Measurements from ENCODE around the gene ATG9B. TPM values are rescaled to one million over a fixed set of nuclear protein-coding genes. Genes with fewer than 3 reads are reported as not detected.
A peak's percentile ranks its signal among the peaks of the same experiment; 100 is the strongest.

ATG9B gene
- polyA plus RNA-seq, 3 donors from 2014 or later: 1.9 to 5.7 TPM; not detected in 1

DNA sequence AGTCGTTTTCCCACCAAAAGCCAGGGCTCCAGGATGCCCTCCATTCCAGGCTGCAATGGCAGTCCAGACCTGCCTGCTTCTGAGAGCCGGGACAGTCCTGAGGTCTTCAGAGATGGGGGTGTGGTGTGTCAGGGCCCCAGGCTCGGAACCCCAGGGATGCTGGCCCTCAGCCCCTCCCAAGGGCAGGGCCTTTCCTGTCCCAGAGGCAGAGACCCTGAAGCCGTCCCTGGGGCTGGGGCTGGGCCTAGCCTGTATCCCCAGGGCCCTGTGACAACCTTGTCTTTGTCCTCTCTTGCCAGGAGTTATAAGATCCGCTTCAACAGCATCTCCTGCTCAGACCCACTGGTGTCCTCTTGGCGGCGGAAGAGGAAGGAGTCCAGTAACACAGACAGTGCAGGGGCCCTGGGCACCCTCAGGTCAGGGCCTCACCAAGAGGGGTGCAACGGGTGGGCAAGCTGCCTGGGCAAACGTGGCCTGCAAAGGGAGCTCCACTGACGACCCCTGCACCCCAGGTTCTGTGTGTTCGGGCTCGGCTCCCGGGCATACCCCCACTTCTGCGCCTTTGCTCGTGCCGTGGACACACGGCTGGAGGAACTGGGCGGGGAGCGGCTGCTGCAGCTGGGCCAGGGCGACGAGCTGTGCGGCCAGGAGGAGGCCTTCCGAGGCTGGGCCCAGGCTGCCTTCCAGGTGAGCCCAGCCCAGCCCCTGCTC lies 17.5 kb downstream of the ATG9B start:
- H3K27me3 Mint-ChIP-seq (ENCODE audit: low read depth in 3 of 3): peaks cover 0 to 12% (median 7%) of the 10 kb centered on the region in 3 donors
- peak overlapping the region in 1 of 5 donors; percentile 33 for H3K4me3 Mint-ChIP-seq
- peak overlapping the region in 1 of 6 donors; percentile 91 for H3K27ac Mint-ChIP-seq
- H3K4me1 Mint-ChIP-seq: peaks cover 43 to 55% of the 10 kb centered on the region in 2 donors
- H3K36me3 Mint-ChIP-seq: peaks cover 0 to 3% (median 0%) of the 10 kb centered on the region in 3 donors
- H3K9me3 Mint-ChIP-seq: no peaks in the 10 kb centered on the region
- DNase-seq: no peak

DNA sequence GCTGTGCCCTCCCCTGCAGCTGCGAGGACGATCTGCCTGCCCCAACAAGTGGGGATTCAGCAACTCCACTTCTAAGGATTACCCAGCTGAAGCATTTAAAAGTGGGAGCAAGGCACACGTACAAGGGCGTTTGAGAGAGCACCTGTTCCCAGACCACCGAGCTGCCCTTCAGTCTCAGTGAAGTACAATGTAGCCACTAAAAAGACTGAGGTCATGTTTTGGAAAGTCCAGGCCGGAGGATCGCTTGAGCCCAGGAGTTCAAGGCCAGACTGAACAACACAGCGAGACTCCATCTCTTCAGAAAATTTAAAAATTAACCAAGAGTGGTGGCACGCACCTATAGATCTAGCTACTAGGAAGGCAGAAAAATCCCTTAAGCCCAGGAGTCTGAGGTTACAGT lies 18.7 kb downstream of the ATG9B start:
- H3K36me3 Mint-ChIP-seq: peaks cover 0 to 3% (median 0%) of the 10 kb centered on the region in 3 donors
- H3K4me3 Mint-ChIP-seq: no peak overlapping the region

DNA sequence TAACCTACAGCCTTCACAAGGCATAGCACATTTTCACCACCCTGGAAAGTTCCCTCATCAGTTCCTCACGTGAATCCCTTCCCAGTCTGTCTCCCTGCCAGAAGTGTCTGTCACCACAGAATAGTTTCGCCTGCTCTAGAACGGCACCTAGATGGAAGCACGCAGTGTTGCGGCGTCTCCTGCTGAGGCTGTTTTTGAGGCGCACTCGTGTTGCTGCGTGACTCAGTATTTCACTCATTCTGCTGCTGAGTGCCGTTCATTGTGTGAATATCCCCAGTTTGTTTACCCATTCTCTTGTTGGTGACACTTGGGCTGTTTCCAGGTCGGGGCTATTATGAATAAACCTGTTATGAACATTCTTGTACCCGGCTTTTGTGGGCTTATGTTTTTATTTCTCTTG lies 20.7 kb downstream of the ATG9B start:
- DNase-seq: no peak
- H3K27ac Mint-ChIP-seq: no peak overlapping the region
- no peaks in the 10 kb centered on the region for H3K9me3 Mint-ChIP-seq
- peaks cover 0 to 3% (median 0%) of the 10 kb centered on the region in 3 donors for H3K36me3 Mint-ChIP-seq
- peaks cover 8 to 16% (median 15%) of the 10 kb centered on the region in 3 donors for H3K27me3 Mint-ChIP-seq (ENCODE audit: low read depth in 3 of 3)
- no peak overlapping the region for H3K4me3 Mint-ChIP-seq
- peaks cover 46% of the 10 kb centered on the region in 2 donors for H3K4me1 Mint-ChIP-seq

More for the DNA sequence above, 18.7 kb downstream of the ATG9B start:
- peaks cover 39 to 53% of the 10 kb centered on the region in 2 donors for H3K4me1 Mint-ChIP-seq
- H3K9me3 Mint-ChIP-seq: no peaks in the 10 kb centered on the region
- no peak for DNase-seq
- H3K27ac Mint-ChIP-seq: peak overlapping the region in 1 of 6 donors; percentile 40
- H3K27me3 Mint-ChIP-seq (ENCODE audit: low read depth in 3 of 3): peaks cover 0 to 9% (median 7%) of the 10 kb centered on the region in 3 donors

DNA sequence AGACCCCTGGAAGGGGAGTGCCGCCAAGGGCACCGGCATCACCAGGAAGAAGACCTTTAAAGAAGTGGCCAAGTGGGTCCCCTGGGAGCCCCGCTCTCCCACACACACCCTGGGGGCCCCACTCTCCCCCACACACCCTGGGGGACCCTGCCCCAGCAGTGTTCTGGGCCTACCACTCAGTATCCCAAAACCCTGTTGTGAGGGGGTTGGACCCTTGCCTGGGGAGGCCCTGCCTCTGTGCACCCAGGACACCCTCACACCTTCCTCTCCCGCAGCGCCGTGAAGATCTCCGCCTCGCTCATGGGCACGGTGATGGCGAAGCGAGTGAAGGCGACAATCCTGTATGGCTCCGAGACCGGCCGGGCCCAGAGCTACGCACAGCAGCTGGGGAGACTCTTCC lies 22.7 kb downstream of the ATG9B start:
- Mint-ChIP-seq H3K9me3 (no peaks in the 10 kb centered on the region), H3K27ac (peak overlapping the region in 1 of 6 donors; percentile 36), H3K4me3 (no peak overlapping the region), H3K4me1 (peaks cover 36 to 40% of the 10 kb centered on the region in 2 donors), H3K36me3 (peaks cover 0 to 3% (median 0%) of the 10 kb centered on the region in 3 donors), H3K27me3 (ENCODE audit: low read depth in 3 of 3) (peaks cover 8 to 21% (median 20%) of the 10 kb centered on the region in 3 donors)
- DNase-seq: no peak

DNA sequence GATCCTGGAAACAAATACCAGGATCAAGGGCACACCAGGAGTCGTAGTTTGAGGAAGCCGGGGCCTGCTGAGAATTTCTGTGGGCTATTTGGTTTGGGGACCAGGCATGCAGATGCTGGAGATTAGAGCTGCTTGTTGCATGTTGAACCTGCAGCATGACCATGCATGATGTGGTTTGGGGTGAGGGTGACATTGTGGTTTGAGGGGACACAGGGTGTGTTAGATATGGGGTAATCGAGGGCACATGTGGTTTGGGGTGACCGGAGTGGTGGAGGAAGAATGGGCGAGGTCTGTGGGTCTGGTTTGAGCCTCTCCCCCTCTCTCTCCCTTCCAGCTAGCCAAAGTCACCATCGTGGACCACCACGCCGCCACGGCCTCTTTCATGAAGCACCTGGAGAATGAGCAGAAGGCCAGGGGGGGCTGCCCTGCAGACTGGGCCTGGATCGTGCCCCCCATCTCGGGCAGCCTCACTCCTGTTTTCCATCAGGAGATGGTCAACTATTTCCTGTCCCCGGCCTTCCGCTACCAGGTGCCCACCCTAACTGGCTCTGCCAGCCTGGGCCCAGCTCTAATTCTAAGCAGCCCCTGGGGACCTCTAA lies 23.3 kb downstream of the ATG9B start:
- Mint-ChIP-seq H3K27ac (peak overlapping the region in 4 of 6 donors; percentile 54 to 86 (median 64)), H3K36me3 (peaks cover 0 to 3% (median 0%) of the 10 kb centered on the region in 3 donors), H3K4me3 (peak overlapping the region in 2 of 5 donors; percentile 38 to 54), H3K4me1 (peaks cover 31 to 37% of the 10 kb centered on the region in 2 donors), H3K27me3 (ENCODE audit: low read depth in 3 of 3) (peaks cover 8 to 21% (median 20%) of the 10 kb centered on the region in 3 donors), H3K9me3 (no peaks in the 10 kb centered on the region)
- no peak for DNase-seq

DNA sequence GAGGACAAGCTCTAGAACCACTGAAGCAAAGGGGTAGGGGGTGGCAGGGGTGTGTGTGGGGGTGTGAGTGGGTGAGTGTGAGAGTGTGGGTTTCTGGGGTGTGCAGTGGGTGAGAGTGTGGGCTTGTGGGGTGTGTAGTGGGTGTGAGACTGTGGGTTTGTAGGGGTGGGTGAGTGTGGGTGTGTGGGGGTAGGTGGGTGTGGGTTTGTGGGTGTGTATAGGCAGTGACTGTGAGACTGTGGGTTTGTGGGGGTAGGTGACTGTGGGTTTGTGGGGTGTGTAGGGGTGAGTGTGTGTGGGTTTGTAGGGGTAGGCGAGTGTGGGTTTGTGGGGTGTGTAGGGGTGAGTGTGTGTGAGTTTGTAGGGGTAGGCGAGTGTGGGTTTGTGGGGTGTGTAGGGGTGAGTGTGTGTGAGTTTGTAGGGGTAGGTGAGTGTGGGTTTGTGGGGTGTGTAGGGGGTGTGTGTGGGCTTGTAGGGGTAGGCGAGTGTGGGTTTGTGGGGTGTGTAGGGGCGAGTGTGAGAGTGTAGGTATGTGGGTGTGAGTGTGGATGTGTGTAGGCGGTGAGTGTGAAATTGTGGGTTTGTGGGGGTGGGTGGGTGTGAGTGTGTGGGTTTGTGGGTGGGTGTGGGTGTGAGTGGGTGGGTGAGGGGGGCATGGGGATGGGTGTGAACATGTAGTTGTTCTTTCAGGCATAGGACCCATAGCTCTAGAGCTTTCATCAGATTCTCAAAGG lies 24.6 kb downstream of the ATG9B start:
- Mint-ChIP-seq H3K9me3 (no peaks in the 10 kb centered on the region), H3K4me3 (peak overlapping the region in 3 of 5 donors; percentile 4 to 25 (median 7)), H3K27me3 (ENCODE audit: low read depth in 3 of 3) (peaks cover 8 to 21% (median 19%) of the 10 kb centered on the region in 3 donors), H3K27ac (peak overlapping the region in 5 of 6 donors; percentile 63 to 86 (median 77)), H3K36me3 (peaks cover 0 to 3% (median 0%) of the 10 kb centered on the region in 3 donors), H3K4me1 (peaks cover 30 to 38% of the 10 kb centered on the region in 2 donors)
- DNase-seq: peak; percentile 68 to 74 (median 72)

DNA sequence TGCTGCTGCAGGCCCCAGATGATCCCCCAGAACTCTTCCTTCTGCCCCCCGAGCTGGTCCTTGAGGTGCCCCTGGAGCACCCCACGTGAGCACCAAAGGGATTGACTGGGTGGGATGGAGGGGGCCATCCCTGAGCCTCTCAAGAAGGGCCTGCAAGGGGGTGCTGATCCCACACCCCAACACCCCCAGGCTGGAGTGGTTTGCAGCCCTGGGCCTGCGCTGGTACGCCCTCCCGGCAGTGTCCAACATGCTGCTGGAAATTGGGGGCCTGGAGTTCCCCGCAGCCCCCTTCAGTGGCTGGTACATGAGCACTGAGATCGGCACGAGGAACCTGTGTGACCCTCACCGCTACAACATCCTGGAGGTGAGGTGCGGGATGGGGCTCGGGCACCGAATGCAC lies 25.3 kb downstream of the ATG9B start:
- H3K27ac Mint-ChIP-seq: peak overlapping the region in 4 of 6 donors; percentile 19 to 82 (median 70)
- DNase-seq: no peak
- H3K36me3 Mint-ChIP-seq: no peaks in the 10 kb centered on the region
- H3K27me3 Mint-ChIP-seq (ENCODE audit: low read depth in 3 of 3): peaks cover 8 to 21% (median 21%) of the 10 kb centered on the region in 3 donors
- peaks cover 30 to 43% of the 10 kb centered on the region in 2 donors for H3K4me1 Mint-ChIP-seq
- no peaks in the 10 kb centered on the region for H3K9me3 Mint-ChIP-seq
- no peak overlapping the region for H3K4me3 Mint-ChIP-seq

DNA sequence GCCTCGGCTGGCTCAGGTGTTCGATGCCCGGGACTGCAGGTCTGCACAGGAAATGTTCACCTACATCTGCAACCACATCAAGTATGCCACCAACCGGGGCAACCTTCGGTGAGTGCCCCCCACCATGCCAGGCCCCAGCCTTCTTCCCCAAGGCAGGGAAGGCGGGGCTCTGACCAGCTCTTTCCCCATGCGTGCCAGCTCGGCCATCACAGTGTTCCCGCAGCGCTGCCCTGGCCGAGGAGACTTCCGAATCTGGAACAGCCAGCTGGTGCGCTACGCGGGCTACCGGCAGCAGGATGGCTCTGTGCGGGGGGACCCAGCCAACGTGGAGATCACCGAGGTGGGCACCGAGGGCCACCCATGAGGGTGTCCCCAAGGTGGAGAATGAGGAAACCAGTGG lies 26.0 kb downstream of the ATG9B start:
- peaks cover 30 to 46% of the 10 kb centered on the region in 2 donors for H3K4me1 Mint-ChIP-seq
- DNase-seq: no peak
- H3K9me3 Mint-ChIP-seq: no peaks in the 10 kb centered on the region
- H3K27me3 Mint-ChIP-seq (ENCODE audit: low read depth in 3 of 3): peaks cover 8 to 22% (median 21%) of the 10 kb centered on the region in 3 donors
- no peak overlapping the region for H3K4me3 Mint-ChIP-seq
- peak overlapping the region in 2 of 6 donors; percentile 19 to 35 for H3K27ac Mint-ChIP-seq
- H3K36me3 Mint-ChIP-seq: no peaks in the 10 kb centered on the region

DNA sequence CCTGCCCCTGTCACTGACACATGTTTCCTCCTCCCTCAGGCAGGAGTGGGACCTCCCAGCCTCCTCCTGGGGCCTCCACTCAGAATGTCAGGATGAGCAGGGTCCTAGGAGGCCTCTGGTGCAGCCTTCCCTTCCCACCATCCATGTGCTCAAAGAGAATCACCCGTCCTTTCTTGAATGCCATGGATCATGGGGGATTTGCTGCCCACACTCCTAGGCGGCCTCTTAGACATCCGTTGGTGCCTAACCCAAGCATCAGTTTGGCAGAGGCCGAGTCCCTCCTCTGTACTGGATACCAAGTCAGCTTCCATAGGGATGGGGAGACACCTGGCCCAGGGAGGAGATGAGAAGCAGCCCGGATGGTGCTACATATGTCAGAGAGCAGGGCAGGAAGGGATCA lies 26.5 kb downstream of the ATG9B start:
- H3K27ac Mint-ChIP-seq: peak overlapping the region in 2 of 6 donors; percentile 10 to 27
- no peaks in the 10 kb centered on the region for H3K36me3 Mint-ChIP-seq
- H3K4me1 Mint-ChIP-seq: peaks cover 30 to 46% of the 10 kb centered on the region in 2 donors
- no peaks in the 10 kb centered on the region for H3K9me3 Mint-ChIP-seq
- no peak overlapping the region for H3K4me3 Mint-ChIP-seq
- peaks cover 8 to 22% (median 21%) of the 10 kb centered on the region in 3 donors for H3K27me3 Mint-ChIP-seq (ENCODE audit: low read depth in 3 of 3)
- no peak for DNase-seq

DNA sequence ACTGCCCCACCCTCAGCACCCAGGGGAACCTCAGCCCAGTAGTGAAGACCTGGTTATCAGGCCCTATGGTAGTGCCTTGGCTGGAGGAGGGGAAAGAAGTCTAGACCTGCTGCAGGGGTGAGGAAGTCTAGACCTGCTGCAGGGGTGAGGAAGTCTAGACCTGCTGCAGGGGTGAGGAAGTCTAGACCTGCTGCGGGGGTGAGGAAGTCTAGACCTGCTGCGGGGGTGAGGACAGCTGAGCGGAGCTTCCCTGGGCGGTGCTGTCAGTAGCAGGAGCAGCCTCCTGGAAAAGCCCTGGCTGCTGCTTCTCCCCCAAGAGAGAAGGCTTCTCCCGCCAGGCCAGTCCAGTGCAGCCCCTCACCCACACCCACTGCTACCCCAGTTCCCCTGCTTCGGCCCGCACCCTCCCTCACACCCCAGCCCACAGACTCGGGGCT lies 27.2 kb downstream of the ATG9B start:
- no peaks in the 10 kb centered on the region for H3K36me3 Mint-ChIP-seq
- peaks cover 8 to 22% (median 20%) of the 10 kb centered on the region in 3 donors for H3K27me3 Mint-ChIP-seq (ENCODE audit: low read depth in 3 of 3)
- no peak for DNase-seq
- no peak overlapping the region for H3K4me3 Mint-ChIP-seq
- peaks cover 30 to 43% of the 10 kb centered on the region in 2 donors for H3K4me1 Mint-ChIP-seq
- H3K9me3 Mint-ChIP-seq: no peaks in the 10 kb centered on the region
- H3K27ac Mint-ChIP-seq: peak overlapping the region in 2 of 6 donors; percentile 27 to 55

DNA sequence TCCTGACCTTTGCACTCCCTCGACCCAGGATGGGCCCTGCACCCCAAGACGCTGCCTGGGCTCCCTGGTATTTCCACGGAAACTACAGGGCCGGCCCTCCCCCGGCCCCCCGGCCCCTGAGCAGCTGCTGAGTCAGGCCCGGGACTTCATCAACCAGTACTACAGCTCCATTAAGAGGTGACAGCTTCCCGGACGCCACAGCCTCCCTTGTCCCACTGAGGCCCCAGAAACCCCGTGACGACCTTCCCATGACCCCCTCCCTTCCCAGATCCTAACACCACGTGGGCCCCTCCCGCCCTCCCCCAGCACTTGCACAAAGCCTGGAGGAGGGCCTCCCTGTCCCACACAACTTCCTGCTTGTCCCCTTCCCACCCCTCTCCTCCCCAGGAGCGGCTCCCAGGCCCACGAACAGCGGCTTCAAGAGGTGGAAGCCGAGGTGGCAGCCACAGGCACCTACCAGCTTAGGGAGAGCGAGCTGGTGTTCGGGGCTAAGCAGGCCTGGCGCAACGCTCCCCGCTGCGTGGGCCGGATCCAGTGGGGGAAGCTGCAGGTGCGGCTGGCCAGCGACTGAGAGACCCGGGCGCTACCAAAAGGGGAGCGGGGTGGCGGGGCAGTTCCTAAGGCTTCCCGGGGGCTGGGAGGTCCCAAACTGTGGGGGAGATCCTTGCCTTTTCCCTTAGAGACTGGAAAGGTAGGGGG lies 27.8 kb downstream of the ATG9B start:
- Mint-ChIP-seq H3K27me3 (ENCODE audit: low read depth in 3 of 3) (peaks cover 8 to 22% (median 19%) of the 10 kb centered on the region in 3 donors), H3K4me3 (no peak overlapping the region), H3K27ac (no peak overlapping the region), H3K9me3 (no peaks in the 10 kb centered on the region), H3K4me1 (peaks cover 30 to 40% of the 10 kb centered on the region in 2 donors), H3K36me3 (no peaks in the 10 kb centered on the region)
- no peak for DNase-seq

DNA sequence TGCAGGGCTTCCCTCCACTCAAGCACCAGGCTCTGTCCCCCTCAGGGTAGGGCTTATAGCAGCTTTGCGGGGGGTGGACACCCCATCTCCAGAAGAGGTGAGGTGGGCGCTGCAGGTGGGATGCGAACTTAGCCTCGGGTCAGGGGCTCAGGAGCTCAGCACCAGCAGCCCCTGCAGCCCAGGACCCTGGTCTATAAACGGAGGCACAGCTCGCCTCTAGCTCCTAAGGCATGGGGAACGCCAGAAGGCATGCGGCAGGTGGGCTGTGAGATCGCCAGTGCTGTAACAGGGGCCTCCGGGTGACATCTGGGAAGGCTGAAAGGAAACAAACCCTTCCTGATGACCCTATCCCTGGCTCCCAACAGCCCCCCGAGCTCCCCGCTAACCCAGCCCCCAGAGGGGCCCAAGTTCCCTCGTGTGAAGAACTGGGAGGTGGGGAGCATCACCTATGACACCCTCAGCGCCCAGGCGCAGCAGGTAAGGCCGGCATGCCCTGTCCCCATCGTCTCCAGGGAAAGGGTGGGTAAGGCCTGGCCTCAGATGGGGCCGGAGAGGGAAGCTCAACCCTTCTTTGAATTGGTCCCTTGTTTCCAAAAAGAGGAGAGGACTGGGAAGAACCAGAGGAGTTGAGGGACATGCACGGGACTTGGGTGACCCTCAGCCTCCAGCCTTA lies 29.3 kb downstream of the ATG9B start:
- Mint-ChIP-seq H3K4me3 (peak overlapping the region in 2 of 5 donors; percentile 9 to 15), H3K27ac (peak overlapping the region in 1 of 6 donors; percentile 46), H3K9me3 (peaks cover 0 to 5% (median 1%) of the 10 kb centered on the region in 6 donors), H3K4me1 (peaks cover 16 to 26% of the 10 kb centered on the region in 2 donors), H3K36me3 (no peaks in the 10 kb centered on the region), H3K27me3 (ENCODE audit: low read depth in 3 of 3) (peaks cover 9 to 17% (median 15%) of the 10 kb centered on the region in 3 donors)
- no peak for DNase-seq

Data from immature natural killer cell (primary cell).